BLaER1 (cell line): Measurements from ENCODE around the gene MALRD1.

Source experiments
- H3K27ac ChIP-seq: shearing (Covaris generic); formaldehyde crosslinking; 2 replicates; pipeline ENCODE4 v1.8.1; 2022
- H3K27me3 ChIP-seq: shearing (Covaris generic); formaldehyde crosslinking; 2 replicates; pipeline ENCODE4 v1.8.1; 2022
- H3K36me3 ChIP-seq: shearing (Covaris generic); formaldehyde crosslinking; 2 replicates; pipeline ENCODE4 v1.8.1; 2022
- H3K4me1 ChIP-seq: shearing (Covaris generic); formaldehyde crosslinking; 2 replicates; pipeline ENCODE4 v1.8.1; 2022
- H3K4me2 ChIP-seq: shearing (Covaris generic); formaldehyde crosslinking; 2 replicates; pipeline ENCODE4 v1.8.1; 2022
- H3K4me3 ChIP-seq: shearing (Covaris generic); formaldehyde crosslinking; 2 replicates; pipeline ENCODE4 v1.8.1; 2022
- H3K9ac ChIP-seq: shearing (Covaris generic); formaldehyde crosslinking; 2 replicates; pipeline ENCODE4 v1.8.1; 2022
- H3K9me3 ChIP-seq: shearing (Covaris generic); formaldehyde crosslinking; 2 replicates; pipeline ENCODE4 v1.8.1; 2022
- H4K20me1 ChIP-seq: shearing (Covaris generic); formaldehyde crosslinking; 2 replicates; pipeline ENCODE4 v1.8.1; 2022
- Cebpa-rat ChIP-seq: shearing (Covaris generic); IDR thresholded peaks from 2 replicates; pipeline ENCODE4 v1.8.1; 2022

Gene MALRD1

GRCh38 chr10:19531324-19531723 lies 482.7 kb downstream of the MALRD1 start:
- Histone ChIP-seq H4K20me1 (no peaks in the 10 kb centered on the region), H3K4me2 (no peak overlapping the region), H3K4me3 (no peak overlapping the region), H3K9ac (no peak overlapping the region), H3K36me3 (no peaks in the 10 kb centered on the region), H3K27ac (no peak overlapping the region), H3K4me1 (no peaks in the 10 kb centered on the region), H3K9me3 (no peaks in the 10 kb centered on the region), H3K27me3 (no peaks in the 10 kb centered on the region)
- no peak for TF ChIP-seq Cebpa-rat

DNA sequence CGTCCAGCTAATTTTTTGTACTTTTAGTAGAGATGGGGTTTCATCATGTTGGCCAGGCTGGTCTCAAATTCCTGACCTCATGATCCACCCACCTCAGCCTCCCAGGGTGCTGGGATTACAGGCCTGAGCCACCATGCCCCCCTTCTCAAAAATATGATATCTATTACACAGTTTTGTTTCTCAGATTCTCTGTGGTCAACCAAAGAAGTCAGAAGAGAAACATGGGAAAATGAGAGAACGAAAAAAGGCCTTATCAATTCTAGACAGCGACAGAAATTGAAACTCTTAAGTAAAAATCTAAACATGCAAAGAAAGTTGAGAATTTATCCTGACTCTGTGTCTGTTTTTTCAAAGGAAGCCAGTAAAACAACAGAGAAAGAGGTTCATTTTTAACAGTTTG lies 483.8 kb downstream of the MALRD1 start:
- no peak for TF ChIP-seq Cebpa-rat
- Histone ChIP-seq H3K9ac (no peak overlapping the region), H3K4me3 (no peak overlapping the region), H4K20me1 (no peaks in the 10 kb centered on the region), H3K27me3 (no peaks in the 10 kb centered on the region), H3K4me1 (no peaks in the 10 kb centered on the region), H3K4me2 (no peak overlapping the region), H3K27ac (no peak overlapping the region), H3K9me3 (no peaks in the 10 kb centered on the region), H3K36me3 (no peaks in the 10 kb centered on the region)

DNA sequence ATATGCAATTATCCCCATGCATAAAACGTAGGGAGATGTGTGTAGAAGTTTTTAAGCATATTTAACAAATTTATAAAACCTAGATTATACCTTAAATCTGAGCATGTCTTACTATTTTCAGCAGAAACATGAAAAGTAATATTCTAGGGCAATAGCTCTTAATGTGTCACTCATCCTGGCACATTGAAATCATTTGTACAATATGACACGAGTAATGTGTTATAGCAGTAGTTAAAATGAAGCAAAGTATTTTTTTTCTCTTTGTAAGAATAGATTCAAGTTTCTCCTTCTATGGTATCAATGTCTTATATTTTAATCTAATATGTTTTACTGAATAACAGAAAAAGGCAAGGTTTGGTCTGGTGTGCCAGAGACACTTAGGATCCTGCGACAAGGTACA lies 492.7 kb downstream of the MALRD1 start:
- H3K36me3 ChIP-seq, result no peaks in the 10 kb centered on the region
- no peak overlapping the region for H3K9ac ChIP-seq
- no peaks in the 10 kb centered on the region for H4K20me1 ChIP-seq
- no peaks in the 10 kb centered on the region for H3K4me1 ChIP-seq
- H3K4me2 ChIP-seq, result no peak overlapping the region
- H3K9me3 ChIP-seq, result no peaks in the 10 kb centered on the region
- no peak overlapping the region for H3K27ac ChIP-seq
- no peak for TF ChIP-seq Cebpa-rat
- H3K27me3 ChIP-seq, result no peaks in the 10 kb centered on the region
- H3K4me3 ChIP-seq, result no peak overlapping the region

DNA sequence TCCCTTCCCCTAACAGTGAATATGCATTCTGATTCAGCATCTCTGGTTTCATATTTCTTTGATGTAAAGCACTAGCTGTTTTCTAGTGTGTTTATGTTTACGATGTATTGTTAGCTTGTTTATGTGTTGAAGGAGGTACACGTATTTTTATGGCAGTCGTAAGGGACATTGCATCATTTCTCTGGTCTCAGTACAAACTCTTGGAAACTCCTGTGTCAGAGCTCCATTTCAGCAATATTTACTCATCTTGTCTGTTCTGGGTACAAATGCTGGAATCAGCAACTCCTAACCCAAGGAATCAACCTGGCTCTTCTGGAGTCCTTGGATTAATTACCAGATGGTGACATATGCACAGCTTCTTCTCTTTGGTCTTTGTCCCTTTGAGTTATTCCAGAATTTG lies 497.6 kb downstream of the MALRD1 start:
- H3K9ac ChIP-seq, result no peak overlapping the region

DNA sequence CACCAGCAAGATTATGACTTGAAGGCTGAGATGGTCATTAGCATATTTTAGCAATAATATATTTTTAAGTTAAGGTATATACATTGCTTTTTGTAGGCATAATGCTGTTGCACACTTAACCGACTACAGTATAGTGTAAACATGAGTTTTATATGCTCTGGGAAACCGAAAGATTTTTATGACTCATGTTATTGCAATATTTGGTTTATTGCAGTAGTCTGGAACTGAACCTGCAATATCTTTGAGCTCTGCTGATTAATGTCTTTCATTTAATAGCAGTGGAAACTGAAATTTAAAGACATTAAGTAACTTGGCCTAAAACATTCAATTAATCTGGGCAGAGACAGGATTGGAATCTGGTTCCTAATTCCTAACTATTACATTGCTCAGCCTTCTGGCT lies 500.9 kb downstream of the MALRD1 start:
- no peak overlapping the region for H3K4me2 ChIP-seq
- no peak overlapping the region for H3K9ac ChIP-seq
- no peak overlapping the region for H3K27ac ChIP-seq
- no peaks in the 10 kb centered on the region for H4K20me1 ChIP-seq
- H3K27me3 ChIP-seq, result no peaks in the 10 kb centered on the region
- no peak overlapping the region for H3K4me3 ChIP-seq
- H3K4me1 ChIP-seq, result 0 out of 2 replicates have a peak, but pooled peaks cover 4% of the 10 kb centered on the region
- H3K9me3 ChIP-seq, result no peaks in the 10 kb centered on the region
- H3K36me3 ChIP-seq, result no peaks in the 10 kb centered on the region
- TF ChIP-seq Cebpa-rat, result no peak

More for the DNA sequence above, 497.6 kb downstream of the MALRD1 start:
- Histone ChIP-seq H3K4me1 (0 out of 2 replicates have a peak, but pooled peaks cover 4% of the 10 kb centered on the region), H3K27ac (no peak overlapping the region), H3K4me3 (no peak overlapping the region), H4K20me1 (no peaks in the 10 kb centered on the region), H3K9me3 (no peaks in the 10 kb centered on the region), H3K36me3 (no peaks in the 10 kb centered on the region), H3K4me2 (no peak overlapping the region), H3K27me3 (no peaks in the 10 kb centered on the region)
- no peak for TF ChIP-seq Cebpa-rat

DNA sequence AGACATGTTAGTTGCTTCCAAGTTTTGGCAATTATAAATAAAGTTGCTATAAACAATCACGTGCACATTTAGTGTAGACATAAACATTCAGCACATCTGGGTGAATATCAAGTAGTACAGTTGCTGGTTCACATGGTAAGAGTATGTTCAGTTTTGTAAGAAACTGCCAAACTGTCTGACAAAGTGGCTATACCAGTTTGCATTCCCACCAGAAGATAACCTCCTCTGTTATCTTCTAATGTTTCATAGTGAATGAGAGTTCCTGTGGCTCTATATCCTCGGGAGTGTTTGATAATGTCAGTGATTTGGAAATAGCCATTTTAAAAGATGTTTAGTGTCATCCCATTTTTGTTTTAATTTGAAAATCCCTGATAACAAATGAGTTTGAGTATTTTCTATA lies 508.1 kb downstream of the MALRD1 start:
- Histone ChIP-seq H3K4me2 (no peak overlapping the region), H4K20me1 (no peaks in the 10 kb centered on the region), H3K36me3 (no peaks in the 10 kb centered on the region), H3K27ac (no peak overlapping the region), H3K27me3 (no peaks in the 10 kb centered on the region), H3K4me1 (no peaks in the 10 kb centered on the region), H3K9ac (no peak overlapping the region), H3K4me3 (no peak overlapping the region), H3K9me3 (no peaks in the 10 kb centered on the region)
- TF ChIP-seq Cebpa-rat, result no peak

DNA sequence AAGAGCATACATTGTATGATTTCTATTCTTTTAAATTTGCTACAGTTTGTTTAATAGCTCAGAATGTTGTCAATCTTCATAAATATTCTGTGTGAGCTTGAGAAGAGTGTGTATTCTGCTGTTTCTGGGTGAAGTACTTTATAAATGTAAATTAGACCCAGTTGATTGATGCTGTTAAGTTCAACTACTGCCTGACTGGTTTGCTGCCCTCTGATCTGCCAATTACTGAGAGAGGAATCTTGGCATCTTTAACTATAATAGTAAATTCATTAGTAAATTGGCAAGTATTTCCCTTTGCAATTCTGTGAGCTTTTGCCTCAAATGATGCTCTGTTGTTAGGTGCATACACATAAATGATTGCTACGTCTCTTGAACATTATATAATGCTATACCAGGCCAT lies 512.6 kb downstream of the MALRD1 start:
- Histone ChIP-seq H3K4me2 (no peak overlapping the region), H3K27me3 (no peaks in the 10 kb centered on the region), H3K9me3 (no peaks in the 10 kb centered on the region), H3K4me1 (no peaks in the 10 kb centered on the region), H3K9ac (no peak overlapping the region), H3K4me3 (no peak overlapping the region), H3K36me3 (no peaks in the 10 kb centered on the region), H3K27ac (no peak overlapping the region), H4K20me1 (no peaks in the 10 kb centered on the region)
- TF ChIP-seq Cebpa-rat, result no peak

GRCh38 chr10:19563388-19564141 lies 515.0 kb downstream of the MALRD1 start:
- no peaks in the 10 kb centered on the region for H4K20me1 ChIP-seq
- no peak overlapping the region for H3K9ac ChIP-seq
- no peak overlapping the region for H3K4me3 ChIP-seq
- H3K4me1 ChIP-seq, result no peaks in the 10 kb centered on the region
- no peak overlapping the region for H3K4me2 ChIP-seq
- no peaks in the 10 kb centered on the region for H3K27me3 ChIP-seq
- TF ChIP-seq Cebpa-rat, result no peak
- no peaks in the 10 kb centered on the region for H3K36me3 ChIP-seq
- no peaks in the 10 kb centered on the region for H3K9me3 ChIP-seq
- H3K27ac ChIP-seq, result no peak overlapping the region

- Histone ChIP-seq H3K27ac (no peak overlapping the region), H4K20me1 (no peaks in the 10 kb centered on the region), H3K27me3 (no peaks in the 10 kb centered on the region), H3K9ac (no peak overlapping the region), H3K9me3 (no peaks in the 10 kb centered on the region), H3K4me2 (no peak overlapping the region), H3K4me1 (no peaks in the 10 kb centered on the region), H3K4me3 (no peak overlapping the region), H3K36me3 (no peaks in the 10 kb centered on the region)
- TF ChIP-seq Cebpa-rat, result no peak; the same call in 1 of the 2 replicates
Observed at GRCh38 chr10:19570120-19570519, 521.5 kb downstream of the MALRD1 start.

GRCh38 chr10:19570991-19571390 lies 522.4 kb downstream of the MALRD1 start:
- H3K36me3 ChIP-seq, result no peaks in the 10 kb centered on the region
- TF ChIP-seq Cebpa-rat, result no peak
- H4K20me1 ChIP-seq, result no peaks in the 10 kb centered on the region
- no peak overlapping the region for H3K4me2 ChIP-seq
- no peaks in the 10 kb centered on the region for H3K27me3 ChIP-seq
- no peak overlapping the region for H3K27ac ChIP-seq
- H3K4me1 ChIP-seq, result no peaks in the 10 kb centered on the region
- no peak overlapping the region for H3K4me3 ChIP-seq
- no peaks in the 10 kb centered on the region for H3K9me3 ChIP-seq
- H3K9ac ChIP-seq, result no peak overlapping the region

DNA sequence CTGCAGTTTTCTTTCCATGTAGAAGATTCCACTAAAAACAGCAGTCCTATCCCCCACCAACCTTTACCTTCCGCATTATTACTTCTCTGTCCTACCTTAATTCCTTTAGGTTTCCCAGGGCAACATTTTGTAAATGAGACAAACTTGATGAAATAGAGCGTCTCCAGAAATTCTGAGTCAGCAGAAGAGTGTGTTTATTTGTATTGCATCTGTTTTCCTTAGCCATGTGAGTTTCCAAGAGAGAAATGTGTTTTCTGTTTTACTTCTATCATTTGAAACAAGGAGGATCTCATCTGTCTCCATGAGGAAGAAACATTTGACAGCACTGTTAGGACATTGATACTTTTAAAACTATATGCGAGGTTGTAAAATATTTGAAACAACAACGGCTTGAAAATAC lies 523.5 kb downstream of the MALRD1 start:
- TF ChIP-seq Cebpa-rat, result no peak
- Histone ChIP-seq H4K20me1 (no peaks in the 10 kb centered on the region), H3K4me2 (no peak overlapping the region), H3K27ac (no peak overlapping the region), H3K36me3 (no peaks in the 10 kb centered on the region), H3K27me3 (no peaks in the 10 kb centered on the region), H3K9me3 (no peaks in the 10 kb centered on the region), H3K4me1 (no peaks in the 10 kb centered on the region), H3K9ac (no peak overlapping the region), H3K4me3 (no peak overlapping the region)
